Adrenal gland (tissue), 12 donors: ENCODE measurements around the gene KLK14. TPM values are rescaled to one million over a fixed set of nuclear protein-coding genes. Genes with fewer than 3 reads are reported as not detected.

Experiments used
- DNase-seq, 7 donors: peaks; one replicate each; pipeline ENCODE4 v3.0.0-alpha.2; 2019 to 2020
- H3K27ac ChIP-seq, 5 donors: fragments of 200-600 bp; sonication (generic) in 4 of 5; 1 replicate in 3 of 5; 2 replicates in 2 of 5; pipeline versions ENCODE4 v1.5.1 to v1.8.0; 2016 to 2020; ENCODE audit warnings: mild to moderate bottlenecking in 1 of 5
- H3K27me3 ChIP-seq: fragments of 200-600 bp; 2 replicates; pipeline ENCODE4 v1.8.0; 2021
- H3K36me3 ChIP-seq, 2 donors: fragments of 200-600 bp; replicated peaks in 1 of 2; 1 replicate in 1 of 2; 2 replicates in 1 of 2; pipeline versions ENCODE4 v1.5.1 to v1.8.0; 2018 to 2022
- H3K4me1 ChIP-seq, 2 donors: fragments of 200-600 bp; replicated peaks in 1 of 2; 1 replicate in 1 of 2; 2 replicates in 1 of 2; pipeline versions ENCODE4 v1.5.1 to v1.8.0; 2018 to 2021
- H3K4me3 ChIP-seq, 4 donors: fragments of 200-600 bp; sonication (generic) in 3 of 4; one replicate each; pipeline ENCODE4 v1.5.1; 2016 to 2018
- H3K9me3 ChIP-seq, 3 donors: fragments of 200-600 bp; sonication (generic) in 1 of 3; replicated peaks in 1 of 3; 1 replicate in 2 of 3; 2 replicates in 1 of 3; pipeline versions ENCODE4 v1.5.1 to v1.8.0; 2016 to 2021
- POLR2A ChIP-seq, 2 donors: fragments of 450-650 bp; IDR thresholded peaks; one replicate each; pipeline ENCODE4 v1.6.1; 2017; ENCODE audit warnings: antibody characterized with exemption in 2 of 2, mild to moderate bottlenecking in 2 of 2, moderate library complexity in 1 of 2
- WGBS, 4 donors: extraction: QIAGEN DNeasy Blood & Tissue Kit in 2 of 4; methylation state at CpG; one replicate each; pipeline versions ENCODE4 v1.1.5 to v1.1.7; 2013 to 2017; 5-methylcytosine and 5-hydroxymethylcytosine counted together
- intact Hi-C, 2 donors: fragments of 100-400 bp; cut with DNase I; formaldehyde crosslinking; loops; one replicate each; pipeline versions ENCODE4 v1.14.1 to v1.15.0; 2022 to 2023
- polyA plus RNA-seq, 3 donors: library from polyadenylated mRNA; stranded (reverse); fragments of 200-250 nt in 2 of 3; fragments of 350-450 nt in 1 of 3; fragmentation: Illumina TruSeq in 1 of 3; extraction: RNeasy Lipid Tissue Mini Kit (QIAGEN cat#74804) in 1 of 3; gene quantifications; one replicate each; pipeline ENCODE4 v1.2.3, GENCODE V29; 2013 to 2014
- total RNA-seq, 9 donors: library from RNA; depleted of rRNA in 4 of 9; stranded (reverse); fragments of >200 nt in 4 of 9; fragments of 120-200 nt in 1 of 9; fragmentation: NEBNext Ultra II Directional in 1 of 9; extraction: Animal tissue kit (Norgen Biotek cat#: 25700) in 1 of 9; gene quantifications; one replicate each; pipeline versions ENCODE4 v1.1.0 to v1.2.4, GENCODE V29; 2013 to 2023
- TF ChIP-seq, protein P1 (sequence below), 6 experiments: fragments of 450-650 bp in 4 of 6; fragments of 200-600 bp in 2 of 6; sonication (generic) in 1 of 6; IDR thresholded peaks; 1 replicate in 5 of 6; 2 replicates in 1 of 6; pipeline versions ENCODE4 v1.5.1 to v1.8.0; 2016 to 2021; ENCODE audit warnings: antibody characterized with exemption in 6 of 6, mild to moderate bottlenecking in 2 of 6, moderate library complexity in 1 of 6
- donor health status: healthy with polysubstance abuse.
- donor health status: Bipolar disorder and iron deficiency.
- donor health status: DM: yes; HTN: yes; CAD: no.
- donor health status: DM: no; HTN: no; CAD: no.
- donor health status: DM: no; HTN: no; CAD: no.
- donor health status: DM: yes; HTN: yes; CAD: no.

Gene KLK14
- total and polyA plus RNA-seq, 12 donors: 0.25 to 0.81 (median 0.57) TPM; not detected in 8

GRCh38 chr19:51081476-51081875 is 1.2 kb downstream of the KLK14 start:
- Histone ChIP-seq H3K27ac (no peak overlapping the region), H3K27me3 (no peaks in the 10 kb centered on the region), H3K36me3 (no peaks in the 10 kb centered on the region), H3K4me3 (no peak overlapping the region), H3K4me1 (no peaks in the 10 kb centered on the region), H3K9me3 (no peaks in the 10 kb centered on the region)
- DNase-seq: no peak
- no peak for TF ChIP-seq POLR2A (IDR thresholded peaks at IDR 0.05)
- TF ChIP-seq, protein P1, sequence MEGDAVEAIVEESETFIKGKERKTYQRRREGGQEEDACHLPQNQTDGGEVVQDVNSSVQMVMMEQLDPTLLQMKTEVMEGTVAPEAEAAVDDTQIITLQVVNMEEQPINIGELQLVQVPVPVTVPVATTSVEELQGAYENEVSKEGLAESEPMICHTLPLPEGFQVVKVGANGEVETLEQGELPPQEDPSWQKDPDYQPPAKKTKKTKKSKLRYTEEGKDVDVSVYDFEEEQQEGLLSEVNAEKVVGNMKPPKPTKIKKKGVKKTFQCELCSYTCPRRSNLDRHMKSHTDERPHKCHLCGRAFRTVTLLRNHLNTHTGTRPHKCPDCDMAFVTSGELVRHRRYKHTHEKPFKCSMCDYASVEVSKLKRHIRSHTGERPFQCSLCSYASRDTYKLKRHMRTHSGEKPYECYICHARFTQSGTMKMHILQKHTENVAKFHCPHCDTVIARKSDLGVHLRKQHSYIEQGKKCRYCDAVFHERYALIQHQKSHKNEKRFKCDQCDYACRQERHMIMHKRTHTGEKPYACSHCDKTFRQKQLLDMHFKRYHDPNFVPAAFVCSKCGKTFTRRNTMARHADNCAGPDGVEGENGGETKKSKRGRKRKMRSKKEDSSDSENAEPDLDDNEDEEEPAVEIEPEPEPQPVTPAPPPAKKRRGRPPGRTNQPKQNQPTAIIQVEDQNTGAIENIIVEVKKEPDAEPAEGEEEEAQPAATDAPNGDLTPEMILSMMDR (IDR thresholded peaks at IDR 0.05): no peak
- WGBS, 4 donors: 87 to 94% (median 91%) methylated on average over 14 of the region's 14 CpGs
- intact Hi-C loops: no loop called here

DNA sequence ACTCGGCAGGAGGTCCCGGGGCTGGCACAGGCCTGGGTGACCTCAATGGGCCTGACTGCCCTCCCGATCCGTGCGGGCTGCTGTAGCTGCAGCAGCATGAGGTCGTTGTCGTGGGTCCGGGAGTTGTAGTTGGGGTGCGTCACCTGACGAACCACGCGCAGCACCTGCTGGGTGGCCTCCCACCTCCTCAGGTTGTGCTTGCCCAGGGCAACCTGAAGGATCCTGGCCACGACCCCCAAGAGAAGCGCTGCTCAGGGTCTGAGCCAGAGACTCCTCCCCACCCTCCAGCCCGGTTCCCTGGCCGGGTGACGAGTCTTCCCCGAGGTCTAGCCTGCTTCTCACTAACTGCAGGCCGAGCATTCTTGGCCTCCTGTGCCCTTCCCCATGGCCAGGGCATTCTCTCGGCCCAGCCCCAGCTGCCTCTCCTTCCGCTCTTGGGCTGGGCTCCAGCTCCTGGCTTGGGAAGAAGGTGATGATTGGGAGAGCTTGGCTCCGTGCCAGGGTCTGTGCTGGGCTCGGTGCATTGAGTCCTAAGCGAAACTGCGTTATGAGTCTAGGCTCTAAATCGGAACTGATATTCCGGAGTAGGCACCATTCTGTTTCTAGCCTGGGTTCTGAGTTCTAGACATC is 3.1 kb downstream of the KLK14 start:
- Histone ChIP-seq H3K27me3 (no peaks in the 10 kb centered on the region), H3K27ac (no peak overlapping the region)
- intact Hi-C loops: no loop called here

DNA sequence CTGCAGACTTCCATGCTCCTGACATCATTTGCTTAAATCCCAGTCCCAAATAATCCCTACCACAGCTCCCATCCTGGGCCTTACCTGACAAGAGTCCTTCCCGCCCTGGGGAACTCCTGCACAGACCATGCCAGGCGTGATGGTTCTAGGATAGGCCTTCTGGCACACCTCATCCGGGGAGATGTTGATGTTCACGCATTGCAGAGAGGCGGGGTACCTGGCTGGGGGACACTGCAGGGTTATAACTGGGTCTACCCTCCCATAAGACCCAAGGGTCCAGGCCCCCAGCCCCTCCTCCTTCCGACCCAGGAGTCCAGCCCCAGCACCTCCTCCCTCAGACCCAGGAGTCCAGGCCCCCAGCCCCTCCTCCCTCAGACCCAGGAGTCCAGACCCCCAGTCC is 4.0 kb downstream of the KLK14 start:
- TF ChIP-seq POLR2A (IDR thresholded peaks at IDR 0.05): no peak
- TF ChIP-seq, protein P1 (IDR thresholded peaks at IDR 0.05): no peak
- Histone ChIP-seq H3K36me3 (no peaks in the 10 kb centered on the region), H3K27ac (no peak overlapping the region), H3K27me3 (no peaks in the 10 kb centered on the region), H3K4me3 (no peak overlapping the region), H3K4me1 (no peaks in the 10 kb centered on the region), H3K9me3 (no peaks in the 10 kb centered on the region)
- WGBS, 4 donors: 90 to 100% (median 93%) methylated on average over 1 to 6 of the region's 6 CpGs
- intact Hi-C loops: no loop called here
- no peak for DNase-seq

More for the DNA sequence above, 3.1 kb downstream of the KLK14 start:
- H3K4me3 ChIP-seq: no peak overlapping the region
- no peaks in the 10 kb centered on the region for H3K4me1 ChIP-seq
- 75 to 81% (median 78%) methylated on average over 6 to 27 of the region's 27 CpGs for WGBS, 4 donors
- TF ChIP-seq POLR2A (IDR thresholded peaks at IDR 0.05): no peak
- TF ChIP-seq, protein P1 (IDR thresholded peaks at IDR 0.05): no peak
- no peaks in the 10 kb centered on the region for H3K36me3 ChIP-seq
- no peak for DNase-seq
- H3K9me3 ChIP-seq: no peaks in the 10 kb centered on the region

DNA sequence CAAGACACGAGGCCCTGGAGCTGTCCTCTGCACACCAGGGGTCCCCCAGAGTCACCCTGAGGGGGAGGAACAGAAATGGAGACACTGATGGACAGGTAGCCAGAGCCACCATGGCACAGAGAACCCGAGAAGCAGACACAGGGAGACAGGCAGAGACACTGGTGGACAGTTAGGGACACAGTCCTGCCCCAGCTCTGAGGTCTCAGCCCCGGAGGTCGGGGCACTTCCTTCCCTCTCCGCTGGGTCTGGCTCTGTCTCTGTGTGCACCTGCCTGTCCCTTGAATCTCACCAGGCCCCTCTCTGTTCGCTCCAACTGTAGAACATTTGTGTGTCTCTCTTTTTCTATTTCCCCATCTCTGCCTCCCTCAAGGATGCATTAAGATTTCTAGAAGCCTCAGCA is 4.6 kb downstream of the KLK14 start:
- no peak for DNase-seq
- no peaks in the 10 kb centered on the region for H3K4me1 ChIP-seq
- H3K27ac ChIP-seq: no peak overlapping the region
- TF ChIP-seq, protein P1 (IDR thresholded peaks at IDR 0.05): no peak
- WGBS, 4 donors: 67 to 87% (median 75%) methylated on average over 4 to 6 of the region's 6 CpGs
- H3K36me3 ChIP-seq: no peaks in the 10 kb centered on the region
- no peaks in the 10 kb centered on the region for H3K27me3 ChIP-seq
- H3K9me3 ChIP-seq: no peaks in the 10 kb centered on the region
- no peak overlapping the region for H3K4me3 ChIP-seq
- intact Hi-C loops: no loop called here
